ENCODE data around the gene FLRT2.

Gene FLRT2

DNA sequence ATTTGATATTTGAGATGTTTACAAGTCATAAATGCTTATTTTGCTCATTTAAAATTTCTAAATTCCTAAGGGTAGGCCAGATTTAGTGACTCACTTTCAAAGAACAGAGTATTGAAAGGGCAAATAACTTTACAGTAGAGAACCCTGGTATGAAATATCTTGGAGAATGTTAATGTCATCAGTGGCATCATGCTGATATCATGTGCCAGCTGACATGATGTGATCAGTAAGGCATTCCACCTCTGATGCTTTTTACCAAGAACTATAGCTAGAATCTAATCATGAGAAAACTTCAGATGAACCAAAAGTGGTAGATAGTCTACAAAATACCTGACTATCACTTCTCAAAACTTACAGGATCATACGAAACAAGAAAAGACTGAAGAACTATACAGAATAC, 2.9 kb upstream of the FLRT2 start:
- TF ChIP-seq, protein P1, sequence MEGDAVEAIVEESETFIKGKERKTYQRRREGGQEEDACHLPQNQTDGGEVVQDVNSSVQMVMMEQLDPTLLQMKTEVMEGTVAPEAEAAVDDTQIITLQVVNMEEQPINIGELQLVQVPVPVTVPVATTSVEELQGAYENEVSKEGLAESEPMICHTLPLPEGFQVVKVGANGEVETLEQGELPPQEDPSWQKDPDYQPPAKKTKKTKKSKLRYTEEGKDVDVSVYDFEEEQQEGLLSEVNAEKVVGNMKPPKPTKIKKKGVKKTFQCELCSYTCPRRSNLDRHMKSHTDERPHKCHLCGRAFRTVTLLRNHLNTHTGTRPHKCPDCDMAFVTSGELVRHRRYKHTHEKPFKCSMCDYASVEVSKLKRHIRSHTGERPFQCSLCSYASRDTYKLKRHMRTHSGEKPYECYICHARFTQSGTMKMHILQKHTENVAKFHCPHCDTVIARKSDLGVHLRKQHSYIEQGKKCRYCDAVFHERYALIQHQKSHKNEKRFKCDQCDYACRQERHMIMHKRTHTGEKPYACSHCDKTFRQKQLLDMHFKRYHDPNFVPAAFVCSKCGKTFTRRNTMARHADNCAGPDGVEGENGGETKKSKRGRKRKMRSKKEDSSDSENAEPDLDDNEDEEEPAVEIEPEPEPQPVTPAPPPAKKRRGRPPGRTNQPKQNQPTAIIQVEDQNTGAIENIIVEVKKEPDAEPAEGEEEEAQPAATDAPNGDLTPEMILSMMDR (IDR thresholded peaks at IDR 0.05; ENCODE audit: low read depth, low read length, missing control alignments), result no peak
- H3K36me3 ChIP-seq (replicated peaks), result no peaks in the 10 kb centered on the region
- DNase-seq, result peak; percentile 75
- no peak overlapping the region for H3K4me3 ChIP-seq (ENCODE audit: low read depth, low read length)
- H3K27ac ChIP-seq, result peak overlapping the region; percentile 93
- in situ Hi-C loops (cut with HindIII; ENCODE audit: low pct_ligation_motif_present, low sequenced_read_pairs), result no loop called here
- H3K27me3 ChIP-seq (replicated peaks), result no peaks in the 10 kb centered on the region

DNA sequence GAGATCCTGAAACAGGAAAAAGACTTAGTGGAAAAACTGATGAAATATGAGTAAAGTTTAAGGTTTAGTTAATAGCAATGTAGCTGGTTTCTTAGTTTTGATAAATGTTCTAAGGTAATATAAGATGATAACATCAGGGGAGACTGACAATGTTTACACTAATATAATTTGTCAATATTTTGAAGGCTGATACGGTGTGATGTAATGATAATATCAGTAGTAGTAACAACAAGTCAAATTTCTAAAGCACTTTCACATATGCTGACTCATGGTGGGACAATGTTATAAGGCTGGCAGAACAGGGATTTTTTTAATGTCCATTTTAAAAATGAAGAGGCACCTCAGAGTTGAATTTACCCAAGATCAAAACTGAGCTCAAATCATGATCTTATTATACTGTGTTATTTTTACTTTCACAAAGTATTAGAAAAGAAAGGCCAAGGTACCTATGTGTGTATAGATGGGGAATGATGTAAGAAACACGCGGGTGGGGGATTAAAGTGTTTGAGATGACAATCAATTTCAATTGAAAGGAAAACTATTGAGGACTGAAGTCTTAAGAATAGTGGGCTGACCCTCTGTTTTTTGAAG, 2.4 kb upstream of the FLRT2 start:
- Histone ChIP-seq H3K36me3 (replicated peaks) (no peaks in the 10 kb centered on the region), H3K4me3 (ENCODE audit: low read depth, low read length) (no peak overlapping the region), H3K27ac (peak overlapping the region; percentile 93), H3K27me3 (replicated peaks) (no peaks in the 10 kb centered on the region)
- TF ChIP-seq, protein P1 (IDR thresholded peaks at IDR 0.05; ENCODE audit: low read depth, low read length, missing control alignments), result no peak
- DNase-seq, result no peak
- in situ Hi-C loops (cut with HindIII; ENCODE audit: low pct_ligation_motif_present, low sequenced_read_pairs), result no loop called here

DNA sequence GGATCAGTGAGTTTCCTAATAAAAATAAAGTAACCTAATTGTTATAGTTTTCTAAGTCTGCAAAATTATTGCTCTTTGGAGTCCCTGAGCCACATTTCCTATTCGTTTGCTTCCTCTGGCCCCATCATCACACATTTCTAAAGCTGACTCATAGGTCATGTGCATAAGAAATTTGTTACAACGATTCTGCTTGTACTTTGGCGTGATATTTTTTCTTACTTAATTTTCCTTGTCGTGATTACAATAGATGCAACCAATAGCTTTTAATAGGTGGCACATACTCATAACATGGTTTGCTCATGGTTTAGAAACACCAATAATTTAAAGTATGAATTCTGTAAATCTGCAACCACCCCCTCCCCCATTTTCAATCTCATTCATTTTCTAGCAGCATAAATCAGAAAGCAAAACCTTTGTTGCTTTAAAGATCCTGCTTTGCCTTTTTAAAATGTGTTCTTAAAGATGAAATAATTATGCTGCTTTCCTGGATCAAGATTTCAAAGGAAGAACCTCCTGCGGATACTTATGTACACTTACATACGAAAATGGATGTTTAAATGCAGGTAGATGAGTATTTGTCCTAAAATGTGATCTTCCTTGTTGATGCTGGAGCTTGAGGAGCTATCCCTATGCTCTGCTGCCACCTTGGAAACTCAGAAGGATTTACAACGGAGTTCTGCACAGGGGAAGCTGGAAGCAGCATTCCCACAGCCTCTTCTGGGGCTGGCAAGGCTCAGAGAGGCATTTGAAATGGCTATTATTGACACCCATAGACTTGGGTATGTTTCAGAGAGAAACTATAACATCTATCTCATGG, 1.7 kb upstream of the FLRT2 start:
- no peaks in the 10 kb centered on the region for H3K36me3 ChIP-seq (replicated peaks)
- TF ChIP-seq, protein P1 (IDR thresholded peaks at IDR 0.05; ENCODE audit: low read depth, low read length, missing control alignments), result peak; percentile 78
- H3K4me3 ChIP-seq (ENCODE audit: low read depth, low read length), result peak overlapping the region; percentile 77
- peak overlapping the region; percentile 93 for H3K27ac ChIP-seq
- peak; percentile 83 for DNase-seq
- no peaks in the 10 kb centered on the region for H3K27me3 ChIP-seq (replicated peaks)
- in situ Hi-C loops (cut with HindIII; ENCODE audit: low pct_ligation_motif_present, low sequenced_read_pairs), result no loop called here

DNA sequence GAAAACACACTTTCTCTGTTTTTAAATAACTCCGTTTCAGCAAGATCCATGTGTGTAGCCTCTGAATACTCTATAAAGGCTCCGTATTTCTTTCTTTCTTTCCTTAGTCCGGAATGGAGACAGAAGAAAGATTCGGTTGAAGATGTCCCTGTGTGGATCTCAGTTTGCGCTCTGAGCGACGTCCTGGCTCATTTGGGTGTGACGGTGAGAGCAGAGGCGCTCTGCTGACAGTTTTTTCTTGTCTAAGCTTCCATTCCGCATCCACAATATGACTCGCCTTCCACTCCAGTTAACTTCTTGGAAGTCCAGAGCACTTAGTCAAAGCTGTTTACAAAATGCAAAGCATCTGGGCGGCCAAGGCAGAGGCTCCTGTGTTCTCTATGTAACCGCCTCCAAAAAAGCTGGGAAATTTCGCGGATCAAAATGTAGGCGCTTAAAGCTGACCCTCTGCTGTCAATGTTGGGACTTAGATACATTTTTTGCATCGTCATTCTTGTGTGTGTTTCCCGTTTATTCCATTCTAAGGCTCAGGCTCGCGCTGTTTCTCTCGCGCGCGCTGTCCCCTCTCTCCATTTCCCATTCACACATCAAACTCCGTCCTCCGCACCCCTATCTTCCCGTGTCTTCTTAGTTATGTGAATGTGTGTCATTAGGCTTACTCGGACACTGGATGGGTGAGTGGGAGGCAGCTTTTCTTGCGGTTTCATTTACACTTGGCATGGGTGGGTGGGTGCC, 880 bp upstream of the FLRT2 start:
- TF ChIP-seq, protein P1 (IDR thresholded peaks at IDR 0.05; ENCODE audit: low read depth, low read length, missing control alignments), result no peak
- DNase-seq, result peak; percentile 73
- in situ Hi-C loops (cut with HindIII; ENCODE audit: low pct_ligation_motif_present, low sequenced_read_pairs), result no loop called here
- peak overlapping the region; percentile 93 for H3K27ac ChIP-seq
- no peaks in the 10 kb centered on the region for H3K27me3 ChIP-seq (replicated peaks)
- peak overlapping the region; percentile 77 for H3K4me3 ChIP-seq (ENCODE audit: low read depth, low read length)
- H3K36me3 ChIP-seq (replicated peaks), result no peaks in the 10 kb centered on the region

DNA sequence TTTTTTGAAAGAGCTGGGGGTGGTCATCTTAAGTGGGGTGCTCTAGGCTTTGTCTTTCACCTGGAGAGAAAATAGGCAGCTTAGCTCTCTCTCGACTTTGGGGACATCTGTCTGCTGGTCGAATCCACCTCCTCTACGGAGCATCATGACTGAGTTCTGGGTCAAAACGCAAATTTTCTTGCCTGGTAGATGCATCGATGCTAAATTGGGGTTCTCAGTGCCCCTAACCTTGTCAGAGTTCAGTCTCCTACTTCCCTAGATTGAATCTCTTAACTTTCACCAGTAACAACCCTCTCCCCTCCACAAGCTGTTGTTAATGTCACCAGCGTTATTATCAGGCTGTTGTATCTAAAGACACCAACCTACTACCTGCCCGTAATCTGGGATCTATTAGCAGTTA, 682 bp downstream of the FLRT2 start:
- in situ Hi-C loops (cut with HindIII; ENCODE audit: low pct_ligation_motif_present, low sequenced_read_pairs), result no loop called here
- peak overlapping the region; percentile 77 for H3K4me3 ChIP-seq (ENCODE audit: low read depth, low read length)

More for the DNA sequence above, 682 bp downstream of the FLRT2 start:
- Histone ChIP-seq H3K36me3 (replicated peaks) (no peaks in the 10 kb centered on the region), H3K27me3 (replicated peaks) (no peaks in the 10 kb centered on the region), H3K27ac (peak overlapping the region; percentile 54)
- TF ChIP-seq, protein P1 (IDR thresholded peaks at IDR 0.05; ENCODE audit: low read depth, low read length, missing control alignments), result no peak
- DNase-seq, result no peak

Data from brain microvascular endothelial cell (primary cell).